HCT116 (cell line): Measurements from ENCODE around the gene MTMR12. TPM values are rescaled to one million over a fixed set of nuclear protein-coding genes. Genes with fewer than 3 reads are reported as not detected.

Source experiments
- ATAC-seq: fragments of 200-7000 bp; cut with Tn5 transposase; 2 replicates; pipeline ENCODE4 v1.9.1; 2020; ENCODE audit warnings: mild to moderate bottlenecking, moderate library complexity
- BruUV-seq: library from RNA; stranded (reverse); fragments of 400-500 nt; replicated peaks from 2 replicates; lab custom pipeline; 2021; lab: Mats Ljungman, UMichigan
- CTCF ChIA-PET: fragments of 300-600 bp; sonication (Branson Sonifier 250); formaldehyde crosslinking; loops from one replicate; lab custom pipeline; 2021; ENCODE audit warnings: antibody characterized with exemption; lab: Charles Lee
- POLR2A ChIA-PET: fragments of 300-600, 350-600 bp; sonication (Branson Sonifier 250); formaldehyde crosslinking; loops from one replicate; lab custom pipeline; 2021; ENCODE audit warnings: antibody characterized with exemption; lab: Charles Lee
- RAD21 ChIA-PET, 2 experiments: fragments of 300-600 bp; sonication (Branson Sonifier 250); formaldehyde crosslinking; loops; one replicate each; lab custom pipeline; 2023; ENCODE audit warnings: low total read pairs in 2 of 2; ENCODE audit not compliant: uncharacterized antibody in 2 of 2, unreplicated experiment in 2 of 2, low non-redundant PET in 1 of 2; lab: Charles Lee
- DNase-seq: peaks from one replicate; pipeline ENCODE4 v3.0.0-alpha.2; 2010; ENCODE audit warnings: low read depth, low spot score
- H2AFZ ChIP-seq: fragments of 200-600 bp; shearing (Covaris generic), sonication (generic); 2 replicates; pipeline ENCODE4 v1.6.1; 2017; ENCODE audit warnings: low read depth, mixed run types, mixed read lengths, antibody characterized with exemption, low read length; ENCODE audit not compliant: poor library complexity, severe bottlenecking
- H3K27ac ChIP-seq: 2 replicates; pipeline ENCODE4 v1.5.1; 2012; ENCODE audit warnings: low read depth, low read length
- H3K27me3 ChIP-seq: fragments of 200-600 bp; sonication (generic); 2 replicates; pipeline ENCODE4 v1.6.1; 2016; ENCODE audit warnings: mixed run types, low read length, mixed read lengths; ENCODE audit not compliant: insufficient read depth
- H3K36me3 ChIP-seq, 2 experiments: fragments of 200-500 bp in 1 of 2; fragments of 200-600 bp in 1 of 2; sonication (Bioruptor generic) in 1 of 2; sonication (generic) in 1 of 2; 2 replicates each; pipeline versions ENCODE4 v1.5.1 to v1.6.1; 2014 to 2016; ENCODE audit warnings: low read length in 2 of 2, inconsistent platforms in 1 of 2, mixed read lengths in 1 of 2, mixed run types in 1 of 2; ENCODE audit not compliant: insufficient read depth in 2 of 2, control insufficient read depth in 1 of 2
- H3K4me1 ChIP-seq, 2 experiments: fragments of 200-600 bp in 1 of 2; sonication (generic) in 1 of 2; 2 replicates each; pipeline versions ENCODE4 v1.5.1 to v1.6.1; 2012 to 2017; ENCODE audit warnings: low read length in 2 of 2, inconsistent platforms in 1 of 2, mild to moderate bottlenecking in 1 of 2, mixed read lengths in 1 of 2, mixed run types in 1 of 2, moderate library complexity in 1 of 2; ENCODE audit not compliant: insufficient read depth in 2 of 2, control insufficient read depth in 1 of 2
- H3K4me2 ChIP-seq: fragments of 200-600 bp; sonication (generic); 2 replicates; pipeline ENCODE4 v1.6.1; 2017; ENCODE audit warnings: mixed run types, low read length, mixed read lengths
- H3K4me3 ChIP-seq, 2 experiments: fragments of 200-600 bp in 1 of 2; sonication (generic) in 1 of 2; replicated peaks in 1 of 2; 2 replicates each; pipeline ENCODE4 v1.5.1; 2011 to 2016; ENCODE audit warnings: low read length in 2 of 2, control low read depth in 1 of 2, low read depth in 1 of 2, mild to moderate bottlenecking in 1 of 2, mixed read lengths in 1 of 2, mixed run types in 1 of 2
- H3K79me2 ChIP-seq: fragments of 200-600 bp; sonication (generic); 2 replicates; pipeline ENCODE4 v1.6.1; 2017; ENCODE audit warnings: mild to moderate bottlenecking, mixed run types, low read length, moderate library complexity, mixed read lengths; ENCODE audit not compliant: insufficient read depth
- H3K9ac ChIP-seq: fragments of 200-600 bp; sonication (generic); 2 replicates; pipeline ENCODE4 v1.6.1; 2016; ENCODE audit warnings: low read length, mixed read lengths
- H3K9me2 ChIP-seq: fragments of 200-600 bp; sonication (generic), shearing (Covaris generic); 2 replicates; pipeline ENCODE4 v1.6.1; 2017; ENCODE audit warnings: mixed run types, mild to moderate bottlenecking, moderate library complexity; ENCODE audit not compliant: insufficient read depth
- H3K9me3 ChIP-seq, 2 experiments: fragments of 200-500 bp in 1 of 2; fragments of 200-600 bp in 1 of 2; sonication (Bioruptor generic) in 1 of 2; sonication (generic) in 1 of 2; 2 replicates each; pipeline ENCODE4 v1.6.1; 2014 to 2017; ENCODE audit warnings: low read length in 2 of 2, mixed read lengths in 2 of 2, inconsistent platforms in 1 of 2, low read depth in 1 of 2, mild to moderate bottlenecking in 1 of 2, mixed run types in 1 of 2, moderate library complexity in 1 of 2; ENCODE audit not compliant: control insufficient read depth in 1 of 2, insufficient read depth in 1 of 2
- H4K20me1 ChIP-seq: fragments of 200-600 bp; sonication (generic), shearing (Covaris generic); 2 replicates; pipeline ENCODE4 v1.6.1; 2017; ENCODE audit warnings: mixed run types, mild to moderate bottlenecking, moderate library complexity; ENCODE audit not compliant: insufficient read depth
- CBX3 ChIP-seq: IDR thresholded peaks from 2 replicates; pipeline ENCODE4 v1.6.1; 2012; ENCODE audit warnings: low read depth
- CEBPB ChIP-seq: IDR thresholded peaks from 2 replicates; pipeline ENCODE4 v1.6.1; 2012; ENCODE audit warnings: low read depth
- CTCF ChIP-seq, 3 experiments: fragments of 200-600 bp in 1 of 3; sonication (generic) in 1 of 3; IDR thresholded peaks in 2 of 3; conservative IDR thresholded peaks in 1 of 3; 2 replicates each; pipeline ENCODE4 v1.5.1; 2012 to 2017; ENCODE audit warnings: low read depth in 2 of 3, low read length in 2 of 3, antibody characterized with exemption in 1 of 3, borderline replicate concordance in 1 of 3, control low read depth in 1 of 3, mild to moderate bottlenecking in 1 of 3, mixed read lengths in 1 of 3, mixed run types in 1 of 3, moderate library complexity in 1 of 3; ENCODE audit not compliant: insufficient read depth in 1 of 3
- EGR1 ChIP-seq: IDR thresholded peaks from 2 replicates; pipeline ENCODE4 v1.6.1; 2012; ENCODE audit warnings: low read depth
- ELF1 ChIP-seq: IDR thresholded peaks from 2 replicates; pipeline ENCODE4 v1.6.1; 2012; ENCODE audit warnings: low read depth, borderline replicate concordance
- EZH2 ChIP-seq: fragments of 200-600 bp; sonication (generic); IDR thresholded peaks from 2 replicates; pipeline ENCODE4 v1.6.1; 2017; ENCODE audit warnings: antibody characterized with exemption, mixed run types
- EZH2phosphoT487 ChIP-seq: fragments of 200-600 bp; IDR thresholded peaks from 2 replicates; pipeline ENCODE4 v1.6.1; 2018; ENCODE audit warnings: antibody characterized with exemption, borderline replicate concordance
- FOSL1 ChIP-seq: IDR thresholded peaks from 2 replicates; pipeline ENCODE4 v1.6.1; 2012; ENCODE audit warnings: low read depth
- JUND ChIP-seq: IDR thresholded peaks from 2 replicates; pipeline ENCODE4 v1.6.1; 2012
- MAX ChIP-seq: IDR thresholded peaks from 2 replicates; pipeline ENCODE4 v1.6.1; 2012
- POLR2A ChIP-seq: IDR thresholded peaks from 2 replicates; pipeline ENCODE4 v1.7.0; 2011; ENCODE audit warnings: borderline replicate concordance; ENCODE audit not compliant: insufficient read depth, insufficient read length; ENCODE audit errors: extremely low read depth
- POLR2AphosphoS5 ChIP-seq: IDR thresholded peaks from 2 replicates; pipeline ENCODE4 v1.6.1; 2011; ENCODE audit warnings: mild to moderate bottlenecking, low read depth, low read length, moderate library complexity
- RAD21 ChIP-seq: IDR thresholded peaks from 2 replicates; pipeline ENCODE4 v1.6.1; 2012; ENCODE audit warnings: low read depth, mild to moderate bottlenecking
- SIN3A ChIP-seq: IDR thresholded peaks from 2 replicates; pipeline ENCODE4 v1.6.1; 2012; ENCODE audit warnings: low read depth
- SRF ChIP-seq: IDR thresholded peaks from 2 replicates; pipeline ENCODE4 v1.6.1; 2012; ENCODE audit warnings: low read depth
- YY1 ChIP-seq: IDR thresholded peaks from 2 replicates; pipeline ENCODE4 v1.6.1; 2011; ENCODE audit warnings: low read length, low read depth, moderate library complexity, mild to moderate bottlenecking; ENCODE audit not compliant: insufficient replicate concordance; ENCODE audit errors: extremely low read depth
- ZBTB33 ChIP-seq: IDR thresholded peaks from 2 replicates; pipeline ENCODE4 v1.6.1; 2011; ENCODE audit warnings: mild to moderate bottlenecking, low read length, moderate library complexity; ENCODE audit not compliant: insufficient replicate concordance; ENCODE audit errors: extremely low read depth
- ZFX ChIP-seq: fragments of 450-650 bp; IDR thresholded peaks from 2 replicates; pipeline ENCODE4 v1.6.1; 2017
- intact Hi-C: fragments of 100-400 bp; cut with micrococcal nuclease; formaldehyde crosslinking; loops from 2 replicates; pipeline ENCODE4 v1.10.0; 2022
- total RNA-seq: library from RNA; stranded (reverse); gene quantifications from one replicate; pipeline ENCODE4 v1.2.1, GENCODE V29; 2021; ENCODE audit not compliant: unreplicated experiment
- TF ChIP-seq, protein P1 (sequence below): IDR thresholded peaks from 2 replicates; pipeline ENCODE4 v1.6.1; 2012

MTMR12 gene
- total RNA-seq, 1 experiment from 2014 or later = 27.3 TPM

GRCh38 chr5:32279786-32280185, 33.0 kb downstream of the MTMR12 start:
- ATAC-seq (no peak), DNase-seq (no peak)
- H3K79me2 ChIP-seq = peaks cover 16% of the 10 kb centered on the region; the same call in 1 of the 2 replicates
- BruUV-seq = no TSS peak
- H3K27me3 ChIP-seq = no peaks in the 10 kb centered on the region
- H4K20me1 ChIP-seq = 0 out of 2 replicates have a peak, but pooled peaks cover 3% of the 10 kb centered on the region
- H3K9me3 ChIP-seq = no peaks in the 10 kb centered on the region
- no peak overlapping the region for H3K4me3 ChIP-seq
- intact Hi-C loops = no loop called here
- TF ChIP-seq CEBPB (no peak), EZH2 (no peak), ZFX (no peak), ZBTB33 (no peak), YY1 (no peak), JUND (no peak), RAD21 (no peak), SIN3A (no peak), ELF1 (no peak), MAX (no peak), POLR2AphosphoS5 (no peak), EZH2phosphoT487 (no peak), CTCF (IDR thresholded peaks at IDR 0.05 in 2 of 3, conservative IDR thresholded peaks at IDR 0.05 in 1 of 3; ENCODE audit: borderline replicate concordance in 1 of 3, insufficient read depth in 1 of 3, low read depth in 2 of 3, low read length in 2 of 3) (no peak), POLR2A (no peak), FOSL1 (no peak), EGR1 (no peak), SRF (no peak), CBX3 (no peak)
- TF ChIP-seq, protein P1, sequence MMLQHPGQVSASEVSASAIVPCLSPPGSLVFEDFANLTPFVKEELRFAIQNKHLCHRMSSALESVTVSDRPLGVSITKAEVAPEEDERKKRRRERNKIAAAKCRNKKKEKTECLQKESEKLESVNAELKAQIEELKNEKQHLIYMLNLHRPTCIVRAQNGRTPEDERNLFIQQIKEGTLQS = no peak
- POLR2A ChIA-PET = no interaction called here
- CTCF ChIA-PET = no interaction called here
- H3K9ac ChIP-seq = no peak overlapping the region
- H3K4me2 ChIP-seq = no peak overlapping the region
- no peak overlapping the region for H2AFZ ChIP-seq
- peaks cover 0 to 12% of the 10 kb centered on the region in 2 experiments; a peak in 1 of 4 replicates for H3K4me1 ChIP-seq
- H3K36me3 ChIP-seq = no peaks in the 10 kb centered on the region
- RAD21 ChIA-PET = no interaction called here
- H3K27ac ChIP-seq = no peak overlapping the region
- H3K9me2 ChIP-seq = no peaks in the 10 kb centered on the region
